Tibial nerve (tissue), 4 donors: ENCODE measurements around the gene JPH4. TPM values are rescaled to one million over a fixed set of nuclear protein-coding genes. Genes with fewer than 3 reads are reported as not detected.

ENCODE experiments used
- DNase-seq, 2 donors: peaks; one replicate each; pipeline ENCODE4 v3.0.0-alpha.2; 2019; ENCODE audit warnings: low spot score in 2 of 2
- H3K27ac ChIP-seq, 4 donors: fragments of 200-600 bp; sonication (generic) in 3 of 4; one replicate each; pipeline ENCODE4 v1.5.1; 2017 to 2019; ENCODE audit warnings: mild to moderate bottlenecking in 1 of 4
- H3K27me3 ChIP-seq, 2 donors: fragments of 200-600 bp; sonication (generic) in 1 of 2; one replicate each; pipeline versions ENCODE4 v1.5.1 to v1.6.0; 2017 to 2019
- H3K36me3 ChIP-seq, 3 donors: fragments of 200-600 bp; sonication (generic); one replicate each; pipeline ENCODE4 v1.5.1; 2018 to 2019
- H3K4me1 ChIP-seq, 4 donors: fragments of 200-600 bp; sonication (generic) in 3 of 4; one replicate each; pipeline ENCODE4 v1.5.1; 2017 to 2019
- H3K4me3 ChIP-seq, 4 donors: fragments of 200-600 bp; sonication (generic) in 3 of 4; one replicate each; pipeline ENCODE4 v1.5.1; 2017 to 2019; ENCODE audit warnings: mild to moderate bottlenecking in 1 of 4, moderate library complexity in 1 of 4
- H3K9me3 ChIP-seq, 4 donors: fragments of 200-600 bp; sonication (generic) in 3 of 4; one replicate each; pipeline ENCODE4 v1.5.1; 2017 to 2019
- CTCF ChIP-seq, 5 experiments: fragments of 200-600 bp in 3 of 5; fragments of 450-650 bp in 2 of 5; sonication (generic) in 3 of 5; IDR thresholded peaks; one replicate each; pipeline ENCODE4 v1.5.1; 2016 to 2019; ENCODE audit warnings: antibody characterized with exemption in 5 of 5, mild to moderate bottlenecking in 3 of 5, moderate library complexity in 2 of 5
- EP300 ChIP-seq, 2 donors: sonication (generic); formaldehyde crosslinking; IDR thresholded peaks; one replicate each; pipeline ENCODE4 v1.6.1; 2017; ENCODE audit warnings: antibody characterized with exemption in 2 of 2, mild to moderate bottlenecking in 1 of 2
- POLR2A ChIP-seq, 2 donors: fragments of 450-650 bp; IDR thresholded peaks; one replicate each; pipeline ENCODE4 v1.6.1; 2017; ENCODE audit warnings: antibody characterized with exemption in 2 of 2, mild to moderate bottlenecking in 2 of 2, moderate library complexity in 2 of 2
- whole genome bisulfite sequencing, 2 donors: methylation state at CpG; one replicate each; pipeline ENCODE4 v1.1.5; 2018; 5-methylcytosine and 5-hydroxymethylcytosine counted together
- total RNA-seq, 4 donors: library from RNA; depleted of rRNA; stranded (reverse); fragments of >200 nt; gene quantifications; one replicate each; pipeline ENCODE4 v1.1.0, GENCODE V29; 2016

Gene JPH4
- total RNA-seq, 4 donors from 2014 or later = 1.2 to 2.9 (median 2.2) TPM

- WGBS, 2 donors = 51 to 52% methylated on average over 4 of the region's 4 CpGs
- Histone ChIP-seq H3K4me1 (peaks cover 0 to 26% (median 0%) of the 10 kb centered on the region in 4 donors), H3K4me3 (no peak overlapping the region), H3K27ac (peak overlapping the region in 2 of 4 donors; percentile 40 to 50), H3K27me3 (no peaks in the 10 kb centered on the region), H3K36me3 (no peaks in the 10 kb centered on the region), H3K9me3 (no peaks in the 10 kb centered on the region)
- no peak for DNase-seq
- TF ChIP-seq EP300 (IDR thresholded peaks at IDR 0.05) (no peak), CTCF (IDR thresholded peaks at IDR 0.05) (no peak), POLR2A (IDR thresholded peaks at IDR 0.05) (no peak)
These were observed 32.7 kb downstream of the JPH4 start for GRCh38 chr14:23545740-23546365.

- H3K27ac ChIP-seq = peak overlapping the region in 2 of 4 donors; percentile 40 to 50
- no peak for DNase-seq
- H3K36me3 ChIP-seq = no peaks in the 10 kb centered on the region
- no peaks in the 10 kb centered on the region for H3K9me3 ChIP-seq
- no peaks in the 10 kb centered on the region for H3K27me3 ChIP-seq
- H3K4me1 ChIP-seq = peaks cover 0 to 16% (median 0%) of the 10 kb centered on the region in 4 donors
- WGBS, 2 donors = 41 to 43% methylated on average over 25 of the region's 25 CpGs
- TF ChIP-seq EP300 (IDR thresholded peaks at IDR 0.05) (peak in 1 of 2 donors; percentile 15), POLR2A (IDR thresholded peaks at IDR 0.05) (no peak)
- H3K4me3 ChIP-seq = no peak overlapping the region
These were observed 33.8 kb downstream of the JPH4 start for GRCh38 chr14:23544511-23545447.

GRCh38 chr14:23543403-23543802, 35.2 kb downstream of the JPH4 start:
- no peak for TF ChIP-seq CTCF (IDR thresholded peaks at IDR 0.05)
- no peak for DNase-seq

GRCh38 chr14:23542261-23542660, 36.3 kb downstream of the JPH4 start:
- Histone ChIP-seq H3K27me3 (no peaks in the 10 kb centered on the region), H3K36me3 (no peaks in the 10 kb centered on the region), H3K4me3 (no peak overlapping the region), H3K27ac (no peak overlapping the region), H3K4me1 (peaks cover 0 to 31% (median 4%) of the 10 kb centered on the region in 4 donors), H3K9me3 (no peaks in the 10 kb centered on the region)
- 75 to 86% methylated on average over 5 of the region's 5 CpGs for WGBS, 2 donors
- TF ChIP-seq POLR2A (IDR thresholded peaks at IDR 0.05) (no peak), EP300 (IDR thresholded peaks at IDR 0.05) (no peak), CTCF (IDR thresholded peaks at IDR 0.05) (no peak)
- no peak for DNase-seq

More at GRCh38 chr14:23543403-23543802, 35.2 kb downstream of the JPH4 start:
- Histone ChIP-seq H3K9me3 (no peaks in the 10 kb centered on the region), H3K4me3 (no peak overlapping the region), H3K27ac (no peak overlapping the region), H3K27me3 (no peaks in the 10 kb centered on the region), H3K36me3 (no peaks in the 10 kb centered on the region), H3K4me1 (peaks cover 0 to 30% (median 4%) of the 10 kb centered on the region in 4 donors)
- 93 to 96% methylated on average over 5 of the region's 5 CpGs for WGBS, 2 donors

- 90 to 97% methylated on average over 4 of the region's 4 CpGs for WGBS, 2 donors
- Histone ChIP-seq H3K27me3 (no peaks in the 10 kb centered on the region), H3K9me3 (no peaks in the 10 kb centered on the region), H3K4me3 (no peak overlapping the region), H3K4me1 (peaks cover 0 to 23% (median 4%) of the 10 kb centered on the region in 4 donors), H3K36me3 (peaks cover 0 to 3% (median 0%) of the 10 kb centered on the region in 3 donors), H3K27ac (no peak overlapping the region)
- no peak for TF ChIP-seq POLR2A (IDR thresholded peaks at IDR 0.05)
- TF ChIP-seq EP300 (IDR thresholded peaks at IDR 0.05) = no peak
- no peak for TF ChIP-seq CTCF (IDR thresholded peaks at IDR 0.05)
- no peak for DNase-seq
These were observed 38.5 kb downstream of the JPH4 start for GRCh38 chr14:23540141-23540469.
